IMR-90 (cell line): ENCODE results near the gene ITM2C. TPM values are rescaled to one million over a fixed set of nuclear protein-coding genes. Genes with fewer than 3 reads are reported as not detected.

Experiments used
- ATAC-seq: fragments of 200-7000 bp; cut with Tn5 transposase; 2 replicates; pipeline ENCODE4 v1.9.1; 2020; ENCODE audit warnings: low read depth, mild to moderate bottlenecking, moderate library complexity
- BruUV-seq: library from RNA; stranded (reverse); fragments of 400-500 nt; replicated peaks from 2 replicates; lab custom pipeline; 2021; lab: Mats Ljungman, UMichigan
- CTCF ChIA-PET: fragments of 300-600 bp; formaldehyde crosslinking; extraction: SDS; loops from one replicate; lab custom pipeline; 2021; ENCODE audit warnings: antibody characterized with exemption; lab: Yijun Ruan, JAX
- POLR2A ChIA-PET: fragments of 300-600 bp; sonication (Branson Sonifier 250); formaldehyde crosslinking; loops from one replicate; lab custom pipeline; 2022; ENCODE audit warnings: antibody characterized with exemption; ENCODE audit not compliant: unreplicated experiment; lab: Charles Lee
- DNase-seq: peaks from one replicate; pipeline ENCODE4 v3.0.0; 2013
- H2AFZ ChIP-seq: replicated peaks from 2 replicates; pipeline ENCODE3; 2013; ENCODE audit warnings: low read length, mild to moderate bottlenecking; ENCODE audit not compliant: poor library complexity
- H2AK5ac ChIP-seq: 2 replicates; pipeline ENCODE4 v1.6.1; 2013; ENCODE audit warnings: low read depth, low read length, inconsistent platforms
- H2AK9ac ChIP-seq: replicated peaks from 2 replicates; pipeline ENCODE3; 2013; ENCODE audit warnings: mild to moderate bottlenecking, low read depth, low read length, moderate library complexity; ENCODE audit not compliant: poor library complexity
- H2BK120ac ChIP-seq: 2 replicates; pipeline ENCODE4 v1.6.1; 2013; ENCODE audit warnings: low read depth, low read length, inconsistent platforms
- H2BK15ac ChIP-seq: 3 replicates; pipeline ENCODE4 v1.6.1; 2013; ENCODE audit warnings: low read depth, low read length, inconsistent platforms
- H2BK20ac ChIP-seq: 2 replicates; pipeline ENCODE4 v1.6.1; 2013; ENCODE audit warnings: low read depth, mild to moderate bottlenecking, inconsistent platforms, low read length, moderate library complexity
- H2BK5ac ChIP-seq: 2 replicates; pipeline ENCODE4 v1.6.1; 2013; ENCODE audit warnings: mild to moderate bottlenecking, low read depth, low read length, inconsistent platforms; ENCODE audit not compliant: poor library complexity, severe bottlenecking
- H3K14ac ChIP-seq: replicated peaks from 2 replicates; pipeline ENCODE4 v1.6.1; 2013; ENCODE audit warnings: low read depth, low read length, inconsistent platforms
- H3K18ac ChIP-seq: 2 replicates; pipeline ENCODE4 v1.6.1; 2013; ENCODE audit warnings: low read depth, low read length, control low read depth
- H3K23ac ChIP-seq: 2 replicates; pipeline ENCODE4 v1.6.1; 2013; ENCODE audit warnings: low read depth, low read length, inconsistent platforms
- H3K27ac ChIP-seq: 2 replicates; pipeline ENCODE4 v1.5.1; 2013; ENCODE audit warnings: mild to moderate bottlenecking, control low read depth, low read length; ENCODE audit not compliant: insufficient read depth
- H3K27me3 ChIP-seq: 2 replicates; pipeline ENCODE4 v1.6.1; 2013; ENCODE audit warnings: low read length; ENCODE audit not compliant: control insufficient read depth, insufficient read depth
- H3K36me3 ChIP-seq: 2 replicates; pipeline ENCODE4 v1.6.1; 2013; ENCODE audit warnings: low read length, mixed read lengths; ENCODE audit not compliant: control insufficient read depth, insufficient read depth
- H3K4ac ChIP-seq: 2 replicates; pipeline ENCODE4 v1.6.1; 2013; ENCODE audit warnings: low read depth, low read length, inconsistent platforms
- H3K4me1 ChIP-seq: 2 replicates; pipeline ENCODE4 v1.6.1; 2013; ENCODE audit warnings: low read length, mixed read lengths; ENCODE audit not compliant: control insufficient read depth, insufficient read depth
- H3K4me2 ChIP-seq: 2 replicates; pipeline ENCODE4 v1.6.1; 2013; ENCODE audit warnings: low read depth, mild to moderate bottlenecking, control low read depth, low read length, moderate library complexity
- H3K4me3 ChIP-seq: 2 replicates; pipeline ENCODE4 v1.5.1; 2013; ENCODE audit warnings: low read depth, mild to moderate bottlenecking, control low read depth, low read length, moderate library complexity; ENCODE audit not compliant: insufficient read depth
- H3K56ac ChIP-seq: 2 replicates; pipeline ENCODE4 v1.6.1; 2013; ENCODE audit warnings: low read length, inconsistent platforms; ENCODE audit not compliant: insufficient read depth; ENCODE audit errors: extremely low read depth
- H3K79me1 ChIP-seq, 2 experiments: 2 replicates each; pipeline ENCODE4 v1.6.1; 2013; ENCODE audit warnings: low read length in 2 of 2, inconsistent platforms in 1 of 2, low read depth in 1 of 2
- H3K9ac ChIP-seq: 2 replicates; pipeline ENCODE4 v1.6.1; 2013; ENCODE audit warnings: low read depth, low read length, control low read depth
- H3K9me1 ChIP-seq: 2 replicates; pipeline ENCODE4 v1.6.1; 2013; ENCODE audit warnings: low read length, inconsistent platforms; ENCODE audit not compliant: insufficient read depth
- H3K9me3 ChIP-seq: 2 replicates; pipeline ENCODE4 v1.6.1; 2013; ENCODE audit warnings: low read length; ENCODE audit not compliant: control insufficient read depth, insufficient read depth
- H4K20me1 ChIP-seq: 2 replicates; pipeline ENCODE4 v1.6.1; 2013; ENCODE audit warnings: low read length, inconsistent platforms; ENCODE audit not compliant: insufficient read depth
- H4K5ac ChIP-seq: 2 replicates; pipeline ENCODE4 v1.6.1; 2013; ENCODE audit warnings: mild to moderate bottlenecking, low read depth, low read length, control low read depth
- H4K8ac ChIP-seq, 2 experiments: 2 replicates each; pipeline ENCODE4 v1.6.1; 2013; ENCODE audit warnings: low read depth in 2 of 2, low read length in 2 of 2, control low read depth in 1 of 2, inconsistent platforms in 1 of 2
- H4K91ac ChIP-seq: 2 replicates; pipeline ENCODE4 v1.6.1; 2013; ENCODE audit warnings: low read depth, low read length, inconsistent platforms; ENCODE audit not compliant: insufficient read depth
- BHLHE40 ChIP-seq: fragments of 150-350 bp; IDR thresholded peaks from 2 replicates; pipeline ENCODE4 v1.6.1; 2016; ENCODE audit warnings: mild to moderate bottlenecking, low read depth, low read length
- CEBPB ChIP-seq: IDR thresholded peaks from 2 replicates; pipeline ENCODE4 v1.6.1; 2012; ENCODE audit warnings: low read depth, low read length, improper control_type of control experiment
- ELK1 ChIP-seq: fragments of 150-350 bp; IDR thresholded peaks from 2 replicates; pipeline ENCODE4 v1.6.1; 2016; ENCODE audit warnings: low read depth, mild to moderate bottlenecking, low read length, moderate library complexity, borderline replicate concordance
- FOS ChIP-seq: fragments of 150-350 bp; IDR thresholded peaks from 2 replicates; pipeline ENCODE4 v1.6.1; 2016; ENCODE audit warnings: low read depth, low read length
- MAFK ChIP-seq: IDR thresholded peaks from 2 replicates; pipeline ENCODE4 v1.6.1; 2012; ENCODE audit warnings: low read depth, low read length, improper control_type of control experiment
- MAZ ChIP-seq: IDR thresholded peaks from 2 replicates; pipeline ENCODE4 v1.6.1; 2012; ENCODE audit warnings: low read depth, mild to moderate bottlenecking, low read length, improper control_type of control experiment, moderate library complexity, borderline replicate concordance
- RAD21 ChIP-seq: IDR thresholded peaks from 2 replicates; pipeline ENCODE4 v1.6.1; 2012; ENCODE audit warnings: low read length, improper control_type of control experiment
- RFX5 ChIP-seq: IDR thresholded peaks from 2 replicates; pipeline ENCODE4 v1.8.0; 2012; ENCODE audit warnings: low read depth, mild to moderate bottlenecking, low read length, moderate library complexity
- SMC3 ChIP-seq: fragments of 150-350 bp; IDR thresholded peaks from 2 replicates; pipeline ENCODE4 v1.6.1; 2016; ENCODE audit warnings: low read depth, mild to moderate bottlenecking, antibody characterized with exemption, low read length, moderate library complexity
- USF2 ChIP-seq: fragments of 150-350 bp; IDR thresholded peaks from 2 replicates; pipeline ENCODE4 v1.6.1; 2017; ENCODE audit warnings: mild to moderate bottlenecking, antibody characterized with exemption, low read length, low read depth
- whole genome bisulfite sequencing, 2 experiments: methylation state at CpG; one replicate each; pipeline versions ENCODE4 v1.1.5 to v1.1.7; 2013; ENCODE audit warnings: missing lambda C conversion rate in 2 of 2; ENCODE audit not compliant: insufficient read length in 1 of 2; ENCODE audit errors: extremely low coverage in 2 of 2; 5-methylcytosine and 5-hydroxymethylcytosine counted together
- dilution Hi-C: fragments of 300-500 bp; cut with HindIII; formaldehyde crosslinking; loops from one replicate; pipeline ENCODE4 v1.14.3; 2018; ENCODE audit warnings: low sequenced_read_pairs; ENCODE audit not compliant: unreplicated experiment
- in situ Hi-C: fragments of 300-500 bp; cut with MboI; formaldehyde crosslinking; loops from 3 replicates; pipeline ENCODE4 v1.14.3; 2019; ENCODE audit warnings: low sequenced_read_pairs, inconsistent platforms, mixed read lengths
- intact Hi-C: fragments of 100-400 bp; cut with micrococcal nuclease; formaldehyde crosslinking; loops from 2 replicates; pipeline ENCODE4 v1.10.0; 2022
- polyA plus RNA-seq, 3 experiments: library from polyadenylated mRNA; depleted of rRNA; stranded (reverse); fragments of >200 nt; gene quantifications; 2 replicates each; pipeline ENCODE4 v1.2.3, GENCODE V29; 2012; ENCODE audit warnings: low replicate concordance in 1 of 3
- total RNA-seq: library from RNA; depleted of rRNA; stranded (reverse); fragments of >200 nt; gene quantifications from 2 replicates; pipeline ENCODE4 v1.2.3, GENCODE V29; 2012

The ITM2C gene
- total and polyA plus RNA-seq, 2 of the 4 experiments (the other 2 are of a cell fraction), result 46.8 to 274 TPM

GRCh38 chr2:230898016-230898712 is 33.4 kb downstream of the ITM2C start:
- Histone ChIP-seq H2BK120ac (no peak overlapping the region), H3K27me3 (peaks cover 56% of the 10 kb centered on the region), H2BK20ac (no peak overlapping the region), H3K18ac (no peak overlapping the region), H3K79me1 (no peaks in the 10 kb centered on the region), H3K9ac (no peak overlapping the region), H3K4me2 (no peak overlapping the region), H3K56ac (no peak overlapping the region), H3K23ac (no peak overlapping the region), H3K4me1 (no peaks in the 10 kb centered on the region), H3K9me3 (no peaks in the 10 kb centered on the region), H2AFZ (no peak overlapping the region), H3K27ac (no peak overlapping the region), H4K91ac (no peak overlapping the region), H4K8ac (no peak overlapping the region), H4K5ac (no peak overlapping the region), H3K9me1 (no peaks in the 10 kb centered on the region; the same call in 1 of the 2 replicates), H2AK5ac (no peak overlapping the region), H3K4me3 (no peak overlapping the region), H2BK5ac (no peak overlapping the region), H2BK15ac (no peak overlapping the region), H3K14ac (no peak overlapping the region), H3K36me3 (no peaks in the 10 kb centered on the region), H3K4ac (no peak overlapping the region), H2AK9ac (no peak overlapping the region), H4K20me1 (no peaks in the 10 kb centered on the region)
- TF ChIP-seq SMC3, result no peak
- no peak for TF ChIP-seq ELK1
- TF ChIP-seq BHLHE40, result no peak
- TF ChIP-seq RFX5, result no peak
- no peak for TF ChIP-seq FOS
- no peak for TF ChIP-seq MAFK
- no peak for TF ChIP-seq USF2
- no peak for TF ChIP-seq CEBPB
- no peak for TF ChIP-seq MAZ
- no peak for TF ChIP-seq RAD21
- ChIA-PET CTCF (interaction anchor here (1.6 to 3.0 kb wide), 2 partner anchors 74 to 89 kb away, joined by 4 to 12 read pairs; no protein-coding TSS in a partner anchor), POLR2A (no interaction called here)
- DNase-seq, result no peak
- BruUV-seq, result no TSS peak
- dilution Hi-C loops (no loop called here), intact Hi-C loops (no loop called here), in situ Hi-C loops (no loop called here)
- WGBS, 2 experiments, result 75% methylated on average over 6 of the region's 13 CpGs; no CpG with 5 or more reads in 1 of the 2 experiments
- ATAC-seq, result no peak
